Epithelial cell of esophagus (primary cell): ENCODE data around the gene TMTC3.

Source experiments
- DNase-seq: peaks from one replicate; pipeline ENCODE4 v3.0.0; 2010; ENCODE audit warnings: low read depth
- H3K4me3 ChIP-seq: 2 replicates; pipeline ENCODE4 v1.5.1; 2011; ENCODE audit warnings: mild to moderate bottlenecking, low read length, control low read depth
- TF ChIP-seq, protein P1 (sequence below): IDR thresholded peaks from 2 replicates; pipeline ENCODE4 v1.5.1; 2011; ENCODE audit warnings: low read depth, mild to moderate bottlenecking, low read length, control low read depth, inconsistent platforms; ENCODE audit not compliant: insufficient read depth; ENCODE audit errors: missing control alignments

Gene TMTC3

DNA sequence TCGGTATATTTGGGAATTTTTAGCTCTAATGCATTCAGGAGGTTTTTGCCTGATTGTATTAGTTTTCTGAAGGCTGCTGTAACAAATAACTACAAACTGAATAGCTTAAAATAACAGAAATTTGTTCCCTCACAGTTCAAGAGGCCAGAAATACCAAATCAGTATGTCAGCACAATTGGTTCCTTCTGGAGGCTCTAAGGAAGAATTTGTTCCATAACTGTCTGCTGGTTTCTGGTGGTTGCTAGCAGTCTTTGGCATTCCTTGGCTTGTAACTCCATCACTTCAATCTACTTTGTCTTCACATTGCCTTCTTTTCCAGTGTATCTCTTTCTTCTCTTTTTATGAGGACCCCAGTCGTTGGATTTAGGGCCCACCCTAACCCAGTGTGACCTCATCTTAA, 21.3 kb downstream of the TMTC3 start:
- no peak overlapping the region for H3K4me3 ChIP-seq
- DNase-seq: no peak
- TF ChIP-seq, protein P1, sequence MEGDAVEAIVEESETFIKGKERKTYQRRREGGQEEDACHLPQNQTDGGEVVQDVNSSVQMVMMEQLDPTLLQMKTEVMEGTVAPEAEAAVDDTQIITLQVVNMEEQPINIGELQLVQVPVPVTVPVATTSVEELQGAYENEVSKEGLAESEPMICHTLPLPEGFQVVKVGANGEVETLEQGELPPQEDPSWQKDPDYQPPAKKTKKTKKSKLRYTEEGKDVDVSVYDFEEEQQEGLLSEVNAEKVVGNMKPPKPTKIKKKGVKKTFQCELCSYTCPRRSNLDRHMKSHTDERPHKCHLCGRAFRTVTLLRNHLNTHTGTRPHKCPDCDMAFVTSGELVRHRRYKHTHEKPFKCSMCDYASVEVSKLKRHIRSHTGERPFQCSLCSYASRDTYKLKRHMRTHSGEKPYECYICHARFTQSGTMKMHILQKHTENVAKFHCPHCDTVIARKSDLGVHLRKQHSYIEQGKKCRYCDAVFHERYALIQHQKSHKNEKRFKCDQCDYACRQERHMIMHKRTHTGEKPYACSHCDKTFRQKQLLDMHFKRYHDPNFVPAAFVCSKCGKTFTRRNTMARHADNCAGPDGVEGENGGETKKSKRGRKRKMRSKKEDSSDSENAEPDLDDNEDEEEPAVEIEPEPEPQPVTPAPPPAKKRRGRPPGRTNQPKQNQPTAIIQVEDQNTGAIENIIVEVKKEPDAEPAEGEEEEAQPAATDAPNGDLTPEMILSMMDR: no peak

DNA sequence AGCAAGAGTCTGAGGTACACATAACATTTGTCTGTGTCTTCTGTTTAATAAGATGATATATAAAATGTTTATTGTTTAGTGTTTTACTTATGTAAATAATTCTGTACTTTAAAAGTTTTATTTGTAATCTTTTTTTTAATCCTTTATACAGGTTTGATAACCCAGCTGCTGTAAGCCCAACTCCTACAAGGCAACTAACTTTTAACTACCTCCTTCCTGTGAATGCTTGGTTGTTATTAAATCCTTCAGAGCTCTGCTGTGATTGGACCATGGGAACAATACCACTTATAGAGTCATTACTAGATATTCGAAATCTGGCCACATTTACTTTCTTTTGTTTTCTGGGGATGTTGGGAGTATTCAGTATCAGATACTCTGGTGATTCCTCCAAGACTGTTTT, 24.1 kb downstream of the TMTC3 start:
- no peak overlapping the region for H3K4me3 ChIP-seq
- TF ChIP-seq, protein P1: no peak
- DNase-seq: no peak

DNA sequence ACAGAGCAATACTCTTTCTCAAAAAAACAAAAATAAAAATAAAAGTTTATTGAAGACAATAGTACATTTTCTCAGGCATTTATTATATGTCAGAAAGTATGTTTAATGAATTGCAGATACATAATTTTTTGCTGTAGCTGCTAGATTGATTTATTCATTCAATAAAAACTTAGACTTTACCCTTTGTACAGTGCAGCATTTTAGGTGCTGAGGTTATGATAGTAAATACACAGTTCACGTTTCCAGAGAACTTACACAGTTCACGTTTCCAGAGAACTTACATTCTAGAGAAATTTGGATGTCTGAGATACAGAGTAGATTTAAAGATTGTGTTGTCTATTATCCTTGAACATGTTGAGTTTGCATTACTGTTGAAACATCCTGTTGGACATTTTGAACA, 25.3 kb downstream of the TMTC3 start:
- no peak for DNase-seq
- TF ChIP-seq, protein P1: no peak
- H3K4me3 ChIP-seq: no peak overlapping the region

DNA sequence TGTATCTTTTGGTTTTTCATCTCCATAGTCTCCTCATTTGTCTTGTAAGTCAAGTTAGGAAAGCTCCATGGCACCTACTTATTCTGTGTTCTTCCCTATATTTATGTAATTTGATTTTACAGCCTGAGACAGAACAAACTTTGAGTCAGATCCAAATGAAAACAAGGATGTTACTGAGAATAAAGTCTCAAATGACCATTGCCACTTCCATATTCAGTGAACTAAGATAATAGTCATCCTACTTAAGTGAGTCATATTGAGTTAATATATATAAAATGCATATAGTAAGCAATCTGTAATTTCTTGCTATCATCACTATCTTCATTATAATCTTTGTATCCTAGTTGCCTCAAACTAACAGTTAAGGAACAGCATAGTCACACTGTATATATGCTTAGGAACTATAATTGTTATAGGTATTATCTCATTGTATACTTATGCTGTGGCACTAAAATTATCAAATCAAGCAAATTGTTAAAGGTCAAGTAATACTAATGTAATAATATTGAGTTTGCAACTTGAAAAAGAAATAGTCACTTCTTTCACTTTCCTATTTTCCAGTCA, 30.8 kb downstream of the TMTC3 start:
- peak; percentile 41 for DNase-seq
- TF ChIP-seq, protein P1: no peak

DNA sequence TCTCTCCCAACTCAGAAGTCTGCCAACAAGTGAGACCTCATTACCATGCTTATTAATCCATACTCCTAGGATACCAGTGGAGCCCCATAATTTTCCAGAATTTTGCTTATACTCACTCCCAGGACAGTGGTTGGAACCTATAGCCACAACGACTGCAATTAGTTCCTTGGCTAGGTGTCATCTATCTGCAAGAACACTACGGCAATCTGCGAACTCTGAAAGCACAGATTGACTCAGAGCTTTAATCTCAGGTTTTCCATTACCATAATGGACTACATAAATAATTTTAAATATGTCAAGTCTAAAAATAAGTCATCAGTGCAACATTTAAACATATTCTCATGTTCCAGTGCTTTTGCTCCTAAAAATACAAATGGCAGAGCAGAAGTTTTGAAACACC, 33.4 kb downstream of the TMTC3 start:
- TF ChIP-seq, protein P1: no peak
- no peak for DNase-seq
- no peak overlapping the region for H3K4me3 ChIP-seq

More for the DNA sequence above, 30.8 kb downstream of the TMTC3 start:
- H3K4me3 ChIP-seq: no peak overlapping the region

DNA sequence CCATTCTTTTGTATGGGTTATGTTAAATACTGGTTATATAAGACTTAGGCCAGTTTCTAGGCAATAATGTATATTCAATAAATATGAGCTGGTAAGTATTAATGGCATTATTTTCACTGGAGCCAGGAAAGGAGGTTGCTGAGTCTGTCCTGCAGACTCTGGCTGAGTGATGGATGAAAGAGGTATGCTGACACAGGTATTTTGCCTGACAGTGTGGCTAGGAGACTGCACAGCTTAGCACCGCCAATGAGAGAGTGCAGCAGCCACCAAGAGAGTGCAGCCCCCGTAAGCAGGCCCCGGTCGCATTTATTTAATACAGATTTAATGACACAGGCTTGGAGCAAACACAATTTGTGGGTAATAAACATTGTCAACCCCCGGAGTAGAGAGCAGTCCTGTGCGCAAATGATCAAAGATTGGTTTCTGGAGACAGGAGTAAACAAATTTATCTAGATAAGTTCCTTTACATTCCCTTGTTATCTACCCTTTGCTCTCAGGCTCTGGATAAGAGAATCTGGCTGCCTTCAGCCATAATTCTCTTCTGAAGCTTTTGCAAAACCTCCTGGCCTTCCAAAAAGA, 37.4 kb downstream of the TMTC3 start:
- H3K4me3 ChIP-seq: no peak overlapping the region
- TF ChIP-seq, protein P1: no peak
- DNase-seq: no peak

DNA sequence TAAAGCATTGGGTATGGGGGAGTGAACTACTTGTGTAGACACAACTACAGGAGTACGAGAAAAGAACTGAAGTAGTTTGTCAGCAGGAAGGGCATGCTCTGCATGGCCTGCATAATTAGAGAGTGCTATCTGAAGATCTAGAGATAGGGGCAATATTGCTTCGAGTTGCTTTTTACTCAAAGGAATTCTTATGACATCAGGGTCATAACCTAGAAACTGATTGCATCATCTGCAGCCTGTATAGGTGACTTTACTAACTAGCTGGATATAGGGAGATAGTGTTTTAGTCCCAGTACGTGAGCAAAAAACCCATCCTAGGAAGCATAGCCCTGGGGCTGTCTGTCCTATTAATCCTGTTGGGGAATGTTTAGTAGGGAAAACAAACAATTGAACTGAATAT, 39.8 kb downstream of the TMTC3 start:
- H3K4me3 ChIP-seq: no peak overlapping the region
- TF ChIP-seq, protein P1: no peak
- no peak for DNase-seq
